ENCODE measurements around the gene NUMB.
"Not testable (repeated sequence)": the region's sequence is repeated elsewhere in the genome, so short reads cannot be mapped to it uniquely, and the experiment has no call there.

The NUMB gene

DNA sequence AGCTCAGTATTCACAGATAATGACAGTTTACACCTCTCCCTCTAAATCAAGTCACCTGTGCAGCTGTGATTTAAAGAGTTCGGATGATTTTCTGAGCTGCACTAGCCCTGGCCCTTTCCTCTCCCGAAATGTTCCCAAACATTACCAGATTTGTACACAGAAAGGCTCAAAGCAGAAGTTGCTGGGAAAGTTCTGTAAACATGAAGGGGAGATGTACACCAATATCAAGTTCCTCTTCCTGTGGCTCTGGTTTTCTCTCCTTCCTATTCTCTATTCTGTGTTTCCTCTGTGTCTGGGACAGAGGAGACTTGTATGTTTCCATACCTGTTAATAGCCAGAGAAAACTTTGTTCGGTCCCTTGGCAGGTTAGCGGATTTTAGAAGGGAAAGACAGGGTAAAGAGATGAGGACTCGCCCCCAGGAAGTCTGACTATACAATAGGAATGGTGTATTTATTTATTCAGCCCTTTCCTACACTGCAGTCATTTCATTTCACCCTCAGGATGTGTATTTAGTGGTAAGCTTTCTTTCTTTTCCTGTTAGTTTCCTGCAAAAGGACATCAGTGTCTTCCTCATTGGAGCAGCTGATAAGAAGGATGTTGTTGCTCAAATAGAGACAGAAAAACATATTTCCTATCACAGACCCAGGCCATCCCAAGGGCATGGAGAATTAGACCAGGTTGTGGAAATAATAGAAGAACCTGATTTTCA is 7.6 kb upstream of the NUMB start:
- DNase-seq (ENCODE audit: low read depth in 2 of 2): no peak

DNA sequence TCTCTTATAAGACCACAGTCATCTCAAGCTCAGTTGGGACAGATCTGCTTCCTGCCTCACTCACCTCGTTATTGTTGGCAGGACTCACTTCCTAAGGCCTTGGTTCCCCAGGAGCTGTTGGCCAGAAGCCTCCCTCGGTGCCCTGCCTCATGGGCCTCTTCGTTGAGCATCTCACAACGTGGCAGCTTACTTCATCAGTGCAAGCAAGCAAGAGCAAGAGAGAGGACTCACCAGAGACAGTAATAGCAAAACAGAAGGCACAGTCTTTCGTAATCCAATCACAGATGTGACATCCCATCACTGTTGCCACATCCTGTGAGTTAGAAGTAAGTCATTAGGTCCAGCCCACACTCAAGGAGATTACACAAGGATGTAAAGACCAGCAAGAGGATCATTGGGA is 5.1 kb upstream of the NUMB start:
- DNase-seq (ENCODE audit: low read depth in 2 of 2): peak; percentile 41 to 44

DNA sequence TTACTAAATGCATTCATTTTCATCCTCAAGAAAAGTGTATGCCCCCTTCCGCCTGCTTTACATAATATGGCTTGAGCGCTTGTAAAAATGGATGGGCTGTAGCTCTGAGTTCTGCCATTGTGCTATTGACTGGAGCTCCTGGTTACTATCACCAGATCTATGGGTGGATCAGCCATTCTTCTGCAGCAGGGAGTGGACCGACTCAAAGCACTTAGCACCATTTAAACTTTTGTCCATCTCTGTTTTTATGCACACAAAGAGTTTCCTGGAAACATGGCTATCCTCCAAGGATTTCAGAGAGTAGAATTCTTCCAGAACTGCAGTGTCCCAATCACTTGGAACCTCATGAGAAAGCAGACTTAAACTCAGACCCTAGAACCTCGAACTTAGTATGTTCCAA is 4.5 kb upstream of the NUMB start:
- DNase-seq (ENCODE audit: low read depth in 2 of 2): no peak

DNA sequence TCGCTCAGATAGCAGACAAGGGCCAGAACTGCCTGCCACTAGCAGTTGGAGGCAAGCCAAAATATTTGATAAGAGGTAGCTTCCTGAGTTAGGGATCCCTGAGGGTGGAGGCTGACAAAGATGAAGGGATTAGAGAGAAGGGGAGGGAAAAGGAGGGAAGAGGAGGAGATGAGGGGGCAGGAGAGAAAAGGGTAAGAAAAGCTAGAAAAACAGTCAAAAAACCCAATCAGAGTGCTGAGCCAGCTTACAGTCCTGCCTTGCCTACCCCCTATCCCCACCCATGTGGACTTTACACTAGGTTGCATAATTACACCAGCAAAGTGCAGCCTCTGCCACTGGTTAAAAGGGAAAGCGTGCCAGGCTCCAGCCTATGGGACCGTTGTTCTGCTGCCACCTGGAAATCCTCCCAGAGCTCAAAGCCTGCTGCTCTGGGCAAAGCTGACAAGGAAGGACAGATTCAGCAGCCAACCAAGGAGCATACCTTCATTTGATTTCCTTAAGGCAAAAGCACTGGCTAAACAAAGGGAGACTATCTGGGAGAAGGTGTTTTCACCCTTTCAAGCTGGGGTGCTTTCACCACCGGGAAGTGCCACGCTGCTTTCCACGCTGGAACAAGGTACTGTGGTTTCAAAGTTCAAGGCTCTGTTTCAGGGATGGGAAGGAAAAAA is 3.8 kb upstream of the NUMB start:
- DNase-seq (ENCODE audit: low read depth in 2 of 2): no peak

DNA sequence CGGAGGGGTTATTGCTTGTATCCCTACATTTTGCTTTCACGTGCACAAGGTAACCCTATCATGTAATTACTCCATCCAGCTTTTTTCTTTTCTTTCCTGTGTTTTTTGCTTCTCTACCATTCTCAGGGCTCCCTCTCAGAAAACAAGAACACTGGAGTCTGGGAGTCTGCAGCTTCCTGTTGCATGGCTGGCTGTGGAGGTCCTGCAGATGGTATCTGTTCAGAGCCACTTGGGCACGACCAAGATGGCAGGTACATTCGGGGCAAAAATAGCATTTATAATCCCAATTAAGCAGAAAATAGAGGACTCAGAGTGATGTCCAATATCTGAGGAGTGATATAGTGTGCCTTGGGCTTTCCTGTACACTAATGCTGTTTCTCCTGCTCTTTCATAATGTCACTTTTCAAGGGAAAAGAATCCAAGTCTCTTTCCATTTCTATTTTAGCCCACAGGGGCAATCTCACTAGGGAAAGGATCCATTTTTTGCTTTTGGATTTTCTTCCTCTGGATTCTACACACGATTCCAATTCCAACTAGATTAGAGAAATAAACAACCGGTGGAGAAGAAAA is 3.2 kb upstream of the NUMB start:
- DNase-seq (ENCODE audit: low read depth in 2 of 2): no peak

DNA sequence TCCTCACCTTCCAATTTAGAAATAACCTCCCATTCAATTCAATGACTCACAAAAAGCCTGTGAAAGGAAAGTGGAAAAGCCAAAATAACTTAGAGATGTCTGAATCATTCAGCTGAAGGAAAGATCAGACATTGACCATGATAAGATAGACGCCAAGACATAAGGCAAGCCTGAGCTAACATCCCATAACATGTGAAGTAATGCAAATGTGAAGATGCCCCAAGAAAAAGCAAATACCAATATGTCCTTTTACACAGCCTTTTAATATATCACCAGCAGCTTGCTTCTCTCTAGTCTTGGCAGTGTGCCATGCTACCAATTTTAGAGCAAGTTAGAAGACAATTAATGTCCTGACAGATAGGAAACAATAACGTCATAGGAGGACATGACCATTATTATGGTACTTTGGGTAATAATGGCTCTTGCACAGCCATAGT is 2.4 kb upstream of the NUMB start:
- DNase-seq (ENCODE audit: low read depth in 2 of 2): no peak

DNA sequence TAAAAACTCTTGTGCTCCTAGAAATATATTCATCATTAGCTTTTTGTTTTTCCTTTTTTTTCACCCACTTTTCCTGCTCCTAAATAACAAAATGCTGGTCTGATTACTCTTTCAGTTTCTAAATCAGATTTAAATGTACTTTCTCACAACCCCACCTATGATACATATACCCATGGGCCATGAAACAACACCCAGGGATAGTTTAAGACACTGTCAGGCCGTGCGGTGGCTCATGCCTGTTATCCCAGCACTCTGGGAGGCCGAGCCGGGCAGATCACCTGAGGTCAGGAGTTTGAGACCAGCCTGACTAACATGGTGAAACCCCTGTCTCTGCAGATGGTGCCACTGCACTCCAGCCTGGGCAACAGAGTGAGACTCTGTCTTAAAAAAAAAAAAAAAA is 1.6 kb upstream of the NUMB start:
- DNase-seq (ENCODE audit: low read depth in 2 of 2): no peak

DNA sequence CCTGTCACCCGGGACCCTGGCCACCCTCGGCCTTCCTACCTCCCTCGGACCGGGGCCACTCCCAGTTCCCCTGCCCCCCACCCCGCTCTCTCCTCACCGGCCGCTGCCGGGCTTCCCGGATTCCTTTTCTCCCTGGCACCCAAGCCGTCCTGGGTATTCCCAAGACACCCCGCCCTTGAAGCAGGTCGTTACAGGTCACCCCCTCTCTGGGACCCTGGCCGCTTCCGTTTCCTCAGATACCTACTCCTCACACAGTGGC is 493 bp downstream of the NUMB start:
- no peak for DNase-seq (ENCODE audit: low read depth in 2 of 2)

DNA sequence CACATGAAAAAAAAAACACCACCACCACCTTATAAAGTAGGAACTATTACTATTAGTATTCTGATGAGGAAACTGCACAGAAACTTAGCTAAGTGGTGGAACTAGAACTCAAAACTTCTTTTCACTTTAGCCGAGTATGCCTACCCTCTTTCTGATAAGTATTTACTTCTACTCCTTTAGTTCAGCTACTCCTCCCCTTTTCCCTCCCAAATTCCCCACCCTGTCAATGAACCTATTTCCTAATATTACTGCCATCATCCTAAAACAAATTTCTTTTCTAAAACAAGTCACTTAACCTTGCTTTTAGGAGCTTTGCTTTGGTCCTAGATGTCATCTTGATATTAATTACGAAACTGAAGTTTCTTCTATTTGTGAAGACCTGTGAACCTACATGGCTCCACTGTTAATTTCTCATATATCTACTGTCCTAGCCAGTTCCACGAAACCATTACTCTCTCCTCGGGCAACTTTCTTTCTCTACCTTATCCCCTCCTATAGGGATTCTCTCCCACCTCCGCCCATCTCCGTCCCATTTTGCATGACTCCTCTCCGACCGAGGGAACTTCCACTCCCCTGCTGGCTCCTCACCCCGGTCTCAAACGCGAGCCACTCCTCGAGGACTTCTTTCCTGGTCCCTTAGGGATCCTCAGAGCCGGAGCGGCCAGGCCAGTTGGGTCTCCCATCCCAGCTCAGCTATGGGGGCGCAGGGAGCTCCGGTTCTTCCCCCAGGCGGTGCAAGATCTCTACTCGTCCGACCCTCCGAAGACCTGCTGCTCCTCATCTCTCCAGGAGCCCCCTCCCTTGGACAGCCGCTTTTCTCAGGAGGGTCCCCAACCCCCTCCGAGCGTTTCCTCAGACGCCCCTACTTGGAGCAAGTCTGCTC is 1.1 kb downstream of the NUMB start:
- no peak for DNase-seq (ENCODE audit: low read depth in 2 of 2)

DNA sequence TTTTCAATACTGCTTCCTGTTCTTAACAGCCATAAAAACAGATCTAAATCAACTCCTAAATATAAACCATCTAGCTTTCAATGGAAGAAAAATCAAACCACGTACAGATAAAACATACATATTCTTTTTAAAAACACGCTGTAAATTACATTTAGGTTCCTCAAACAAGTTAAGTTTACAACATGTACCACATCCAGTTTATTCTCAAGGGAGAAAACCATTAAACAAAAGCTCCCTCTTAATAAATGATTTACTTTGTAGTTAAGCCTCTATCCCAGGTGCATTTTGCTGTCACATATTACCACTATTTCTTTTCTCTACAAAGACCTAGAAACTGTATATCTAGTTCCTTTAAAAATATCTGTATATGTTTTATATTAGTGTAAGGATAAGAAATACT is 3.1 kb downstream of the NUMB start:
- DNase-seq (ENCODE audit: low read depth in 2 of 2): no peak

DNA sequence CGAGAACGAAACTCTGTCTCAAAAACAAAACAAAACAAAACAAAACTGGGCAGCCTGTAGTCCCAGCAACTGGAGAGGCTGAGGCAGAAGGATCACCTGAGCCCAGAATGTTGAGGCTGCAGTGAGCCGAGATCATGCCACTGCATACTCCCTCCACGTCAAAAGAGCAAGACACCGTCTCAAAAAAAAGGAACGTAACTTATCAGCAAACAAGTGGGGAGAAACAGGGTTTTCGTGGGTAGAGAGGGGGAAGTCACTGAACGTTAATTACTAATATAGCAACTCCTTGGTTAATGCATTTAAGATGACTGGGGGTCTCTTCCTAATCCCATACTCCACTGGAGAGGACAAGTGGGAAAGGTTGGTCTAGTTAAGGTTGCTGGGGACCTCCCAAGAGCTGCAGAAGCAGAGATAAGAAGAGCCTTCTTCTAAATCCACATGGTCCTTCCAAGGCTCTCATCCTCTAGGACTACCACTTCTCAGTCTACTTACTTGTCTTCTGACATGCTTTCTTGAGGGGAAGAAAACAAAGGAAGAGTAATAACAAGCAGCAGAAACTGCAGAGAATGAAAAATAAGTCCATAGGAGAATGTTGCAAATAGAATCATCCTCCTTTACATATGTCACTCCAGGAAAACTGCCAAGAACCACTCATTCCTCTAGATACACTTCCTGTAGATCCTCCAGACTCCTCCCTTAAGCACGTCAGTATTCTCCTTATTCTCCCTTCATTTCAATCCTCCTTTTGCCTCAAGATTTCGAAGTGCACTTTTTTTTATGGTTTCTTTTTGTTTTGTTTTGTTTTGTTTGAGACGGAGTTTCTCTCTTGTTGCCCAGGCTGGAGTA is 5.8 kb downstream of the NUMB start:
- DNase-seq (ENCODE audit: low read depth in 2 of 2): no peak

DNA sequence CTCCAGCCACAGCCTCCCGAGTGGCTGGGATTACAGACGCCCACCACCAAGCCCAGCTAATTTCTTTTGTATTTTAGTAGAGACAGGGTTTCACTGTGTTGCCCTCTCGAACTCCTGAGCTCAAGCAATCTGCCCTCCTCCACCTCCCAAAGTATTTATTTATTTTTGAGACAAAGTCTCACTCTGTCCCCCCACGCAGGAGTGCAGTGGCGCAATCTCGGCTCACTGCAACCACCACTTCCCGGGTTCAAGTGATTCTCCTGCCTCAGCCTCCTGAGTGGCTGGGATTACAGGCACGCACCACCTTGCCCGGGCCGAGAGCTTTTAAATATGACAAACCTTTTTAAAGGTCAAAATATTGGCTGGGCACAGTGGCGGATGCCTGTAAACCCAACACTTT is 14.6 kb downstream of the NUMB start:
- no peak for DNase-seq (ENCODE audit: low read depth in 2 of 2)

DNA sequence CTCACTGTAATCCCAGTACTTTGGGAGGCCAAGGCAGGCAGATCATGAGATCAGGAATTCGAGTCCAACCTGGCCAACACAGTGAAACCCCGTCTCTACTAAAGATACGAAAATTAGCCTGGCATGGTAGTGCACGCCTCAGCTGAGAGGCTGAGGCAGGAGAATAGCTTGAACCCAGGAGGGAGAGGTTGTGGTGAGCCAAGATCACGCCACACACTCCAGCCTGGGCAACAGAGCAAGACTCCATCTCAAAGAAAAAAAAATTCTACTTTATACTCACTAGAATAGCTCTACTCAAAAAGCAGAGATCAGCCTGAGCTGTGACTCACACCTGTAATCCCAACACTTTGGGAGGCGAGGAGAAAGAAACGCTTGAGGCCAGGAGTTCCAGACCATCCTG is 17.1 kb downstream of the NUMB start:
- no peak for DNase-seq (ENCODE audit: low read depth in 2 of 2)

DNA sequence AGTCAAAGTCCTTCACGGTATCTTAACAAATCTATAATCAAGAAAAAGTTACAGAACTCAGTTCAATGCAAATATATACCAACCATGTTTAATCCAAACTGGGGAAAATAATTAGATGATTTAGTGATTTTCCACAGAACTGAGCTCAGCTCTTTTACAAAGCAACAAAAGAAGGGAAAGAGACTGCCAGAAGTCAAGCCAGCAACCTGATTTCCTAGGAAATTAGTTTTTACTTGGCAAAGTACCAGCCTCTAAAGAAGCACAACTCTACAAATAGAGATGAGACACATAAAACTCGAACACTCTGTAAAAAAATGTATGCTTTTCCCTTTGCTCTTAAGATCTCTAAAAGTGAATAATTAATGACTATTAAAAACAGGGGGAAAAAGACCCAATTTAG is 19.4 kb downstream of the NUMB start:
- DNase-seq (ENCODE audit: low read depth in 2 of 2): no peak

DNA sequence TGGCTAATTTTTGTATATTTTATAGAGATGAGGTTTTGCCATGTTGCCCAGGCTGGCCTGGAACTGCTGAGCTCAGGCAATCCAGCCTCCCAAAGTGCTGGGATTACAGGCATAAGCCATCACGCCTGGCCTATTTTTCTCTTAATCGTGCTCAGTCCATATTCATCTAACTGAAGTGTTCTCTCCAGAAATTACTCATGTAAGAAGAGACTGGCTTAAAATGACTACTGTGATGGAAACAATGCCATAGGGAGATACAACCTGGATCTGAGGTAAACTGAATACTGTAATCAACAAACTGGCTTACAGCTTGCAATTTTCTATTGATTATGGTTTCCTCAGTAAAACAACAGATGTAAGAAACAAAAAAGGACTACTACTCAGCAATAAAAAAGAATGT is 21.1 kb downstream of the NUMB start:
- no peak for DNase-seq (ENCODE audit: low read depth in 2 of 2)

DNA sequence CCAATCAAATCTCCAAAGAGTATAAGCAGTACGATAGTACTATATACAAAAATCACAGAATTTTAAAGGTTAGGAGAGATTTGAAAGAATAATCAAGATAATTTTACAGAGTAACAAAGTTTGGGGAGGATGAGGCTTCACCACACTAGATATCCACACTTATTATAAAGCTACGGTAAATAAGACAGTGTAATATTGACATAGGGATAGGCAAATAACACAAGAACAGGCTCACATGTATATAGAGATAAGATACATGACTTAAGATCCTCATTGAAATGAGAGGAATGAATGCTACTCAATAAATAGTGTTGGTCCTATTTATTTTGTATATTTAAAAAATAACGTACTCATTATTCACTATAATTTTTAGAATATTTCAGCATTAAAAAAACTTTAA is 26.2 kb downstream of the NUMB start:
- DNase-seq (ENCODE audit: low read depth in 2 of 2): no peak

DNA sequence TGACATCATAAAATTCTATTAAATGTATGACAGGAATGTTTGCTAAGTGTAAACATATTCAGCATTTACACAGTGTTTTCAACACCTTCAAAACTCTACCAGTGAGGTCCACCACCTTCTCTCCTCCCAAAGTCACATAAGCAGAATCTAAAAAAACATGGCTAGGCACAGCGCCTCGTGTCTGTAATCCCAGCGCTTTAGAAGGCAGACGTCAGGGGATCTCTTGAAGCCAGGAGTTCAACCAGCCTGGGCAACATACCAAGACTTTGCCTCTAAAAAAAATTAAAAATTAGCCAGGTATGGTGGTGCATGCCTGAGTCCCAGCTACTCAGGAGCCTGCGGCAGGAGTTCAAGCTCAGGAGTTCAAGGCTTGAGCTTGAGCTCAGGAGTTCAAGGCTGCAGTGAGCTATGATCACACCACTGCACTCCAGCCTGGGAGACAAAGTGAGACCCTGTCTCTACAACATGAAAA is 30.0 kb downstream of the NUMB start:
- no peak for DNase-seq (ENCODE audit: low read depth in 2 of 2)

DNA sequence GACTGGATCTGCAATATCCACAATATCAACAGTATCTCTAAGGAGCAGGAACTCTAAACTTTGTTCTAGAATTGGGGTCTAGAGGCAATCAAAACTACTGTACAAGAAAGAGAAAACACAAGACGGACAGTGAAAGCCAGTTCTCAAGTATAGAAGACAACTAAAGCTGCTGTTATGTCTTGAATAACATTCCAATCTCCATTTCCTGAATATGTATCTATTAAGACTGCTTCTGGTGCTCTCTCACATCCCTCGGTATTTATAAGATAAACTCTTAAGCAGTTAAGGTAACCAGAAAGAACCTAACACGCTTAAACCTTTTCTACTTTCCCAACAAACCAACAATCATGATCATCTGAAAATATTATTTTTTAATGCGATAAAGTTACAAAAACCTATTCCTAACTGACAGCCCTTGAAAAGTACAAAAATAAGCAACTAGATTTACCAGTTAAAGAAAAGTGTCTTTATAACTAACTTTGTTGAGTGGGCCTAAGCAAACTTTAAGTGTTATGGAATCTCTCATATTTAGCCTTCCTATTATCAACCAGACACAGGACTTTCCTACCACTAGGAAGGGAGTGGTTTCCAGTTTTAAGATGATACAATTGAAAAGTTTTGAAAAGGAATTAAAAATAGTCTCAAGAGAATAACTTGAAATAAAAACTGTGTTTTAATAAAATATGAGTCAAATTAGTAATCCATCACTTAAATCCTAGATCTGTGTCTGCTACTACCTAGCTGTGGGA is 30.7 kb downstream of the NUMB start:
- no peak for DNase-seq (ENCODE audit: low read depth in 2 of 2)

DNA sequence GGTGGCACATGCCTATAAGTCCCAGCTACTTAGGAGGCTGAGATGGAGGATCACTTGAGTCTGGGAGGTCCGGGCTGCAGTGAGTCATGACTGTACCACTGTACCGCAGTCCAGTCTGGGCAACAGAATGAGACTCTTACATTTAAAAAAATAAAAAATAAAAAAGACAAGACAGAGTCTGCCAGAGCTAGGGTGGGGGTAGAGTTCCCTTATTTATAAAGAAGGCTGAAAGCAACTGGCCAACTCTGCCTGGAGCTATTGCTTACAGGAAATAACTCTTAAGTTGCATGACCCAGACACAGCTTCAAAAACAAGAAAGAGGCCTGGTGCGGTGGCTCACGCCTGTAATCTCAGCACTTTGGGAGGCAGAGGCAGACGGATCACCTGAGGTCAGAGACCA is 31.5 kb downstream of the NUMB start:
- no peak for DNase-seq (ENCODE audit: low read depth in 2 of 2)

DNA sequence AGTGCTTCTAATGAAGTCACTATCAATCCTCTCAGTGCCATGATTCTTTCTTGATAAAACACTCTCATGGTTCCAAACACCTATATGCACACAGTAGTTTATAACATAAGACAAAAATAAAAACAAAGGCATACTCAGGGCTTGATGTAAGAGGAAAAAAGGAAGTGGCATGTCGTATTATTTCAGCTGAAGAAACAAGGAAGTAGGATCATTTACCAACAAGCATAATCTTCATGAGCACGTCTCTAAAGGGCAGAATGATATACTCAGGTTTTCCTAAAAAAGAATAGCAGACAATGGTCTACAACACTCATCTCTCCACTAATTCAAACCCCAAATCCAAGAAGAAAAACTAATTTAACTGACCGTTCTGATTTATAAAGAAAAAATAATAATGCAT is 33.9 kb downstream of the NUMB start:
- no peak for DNase-seq (ENCODE audit: low read depth in 2 of 2)

DNA sequence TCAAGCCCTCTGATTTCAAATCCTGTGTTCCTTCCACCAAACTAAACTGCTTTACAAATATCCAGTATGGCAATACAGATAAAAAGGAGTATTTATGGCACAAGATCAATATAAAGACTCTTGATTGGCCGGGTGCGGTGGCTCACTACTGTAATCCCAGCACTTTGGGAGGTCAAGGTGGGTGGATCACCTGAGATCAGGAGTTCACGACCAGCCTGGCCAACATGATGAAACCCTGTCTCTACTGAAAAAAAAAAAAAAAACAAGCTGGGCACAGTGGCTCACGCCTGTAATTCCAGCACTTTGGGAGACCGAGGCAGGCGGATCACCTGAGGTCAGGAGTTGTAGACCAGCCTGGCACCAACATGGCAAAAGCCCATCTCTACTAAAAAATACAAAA is 35.3 kb downstream of the NUMB start:
- DNase-seq (ENCODE audit: low read depth in 2 of 2): not testable (repeated sequence)
